NCI-H82 treated with DMSO at 0.1 percent for 48 hours (cell line): Measurements from ENCODE around the gene HSPA4.

ENCODE experiments used
- DNase-seq: peaks from one replicate; lab custom pipeline; 2025; ENCODE audit not compliant: unreplicated experiment; lab: John Stamatoyannopoulos, UW

The HSPA4 gene

GRCh38 chr5:133154274-133155075 is 102.7 kb downstream of the HSPA4 start:
- no peak for DNase-seq

GRCh38 chr5:133155326-133155969 is 103.6 kb downstream of the HSPA4 start:
- DNase-seq: peak; percentile 97
